GF-D8 (cell line): ENCODE data around the gene R3HDM2.
A peak's percentile ranks its signal among the peaks of the same experiment; 100 is the strongest.
"Not testable (repeated sequence)": the region's sequence is repeated elsewhere in the genome, so short reads cannot be mapped to it uniquely, and the experiment has no call there.

Experiments used
- DNase-seq: peaks from one replicate; lab custom pipeline; 2025; lab: John Stamatoyannopoulos, UW

The R3HDM2 gene

GRCh38 chr12:57452937-57453509 lies 22.2 kb upstream of the R3HDM2 start:
- peak; percentile 28 for DNase-seq

- no peak for DNase-seq
These were observed 21.5 kb upstream of the R3HDM2 start for GRCh38 chr12:57452181-57452936.

GRCh38 chr12:57451233-57451778 lies 20.5 kb upstream of the R3HDM2 start:
- DNase-seq, result no peak

- no peak for DNase-seq
These were observed 19.2 kb upstream of the R3HDM2 start for GRCh38 chr12:57450057-57450456.

GRCh38 chr12:57449375-57449774 lies 18.5 kb upstream of the R3HDM2 start:
- no peak for DNase-seq

- DNase-seq, result no peak
These were observed 17.8 kb upstream of the R3HDM2 start for GRCh38 chr12:57448669-57449068.

GRCh38 chr12:57446292-57446960 lies 15.6 kb upstream of the R3HDM2 start:
- DNase-seq, result no peak

GRCh38 chr12:57444744-57445143 lies 13.9 kb upstream of the R3HDM2 start:
- DNase-seq, result no peak

GRCh38 chr12:57444337-57444736 lies 13.5 kb upstream of the R3HDM2 start:
- not testable (repeated sequence) for DNase-seq

GRCh38 chr12:57441846-57442427 lies 11.1 kb upstream of the R3HDM2 start:
- no peak for DNase-seq

- DNase-seq, result not testable (repeated sequence)
These were observed 10.6 kb upstream of the R3HDM2 start for GRCh38 chr12:57441393-57441792.

GRCh38 chr12:57439762-57440266 lies 9.0 kb upstream of the R3HDM2 start:
- DNase-seq, result no peak

GRCh38 chr12:57438400-57438799 lies 7.6 kb upstream of the R3HDM2 start:
- no peak for DNase-seq

- DNase-seq, result peak; percentile 64
These were observed 4.5 kb upstream of the R3HDM2 start for GRCh38 chr12:57435293-57435692.

GRCh38 chr12:57434517-57435223 lies 3.8 kb upstream of the R3HDM2 start, which contains the start of gene INHBC:
Gene INHBC (plus strand): TSS chr12:57434784. CDS start chr12:57434887, 103 bp downstream.
- DNase-seq, result no peak

- no peak for DNase-seq
These were observed 2.5 kb upstream of the R3HDM2 start for GRCh38 chr12:57433370-57433769.

- DNase-seq, result no peak
These were observed 878 bp upstream of the R3HDM2 start for GRCh38 chr12:57431654-57432188.

GRCh38 chr12:57430112-57430930 lies 522 bp downstream of the R3HDM2 start:
- DNase-seq, result peak; percentile 35

GRCh38 chr12:57429473-57430111 lies 1.3 kb downstream of the R3HDM2 start:
- DNase-seq, result no peak

- no peak for DNase-seq
These were observed 1.9 kb downstream of the R3HDM2 start for GRCh38 chr12:57428965-57429364.
